Peyer's patch (tissue), 4 donors: Measurements from ENCODE around the gene SERHL2. TPM values are rescaled to one million over a fixed set of nuclear protein-coding genes. Genes with fewer than 3 reads are reported as not detected.
"Not testable (repeated sequence)": the region's sequence is repeated elsewhere in the genome, so short reads cannot be mapped to it uniquely, and the experiment has no call there.

Source experiments
- DNase-seq, 3 donors: peaks; one replicate each; pipeline ENCODE4 v3.0.0-alpha.2; 2017 to 2019
- H3K27ac ChIP-seq, 4 donors: fragments of 200-600 bp; sonication (generic); one replicate each; pipeline ENCODE4 v1.5.1; 2016 to 2019
- H3K27me3 ChIP-seq, 2 donors: fragments of 200-600 bp; sonication (generic); one replicate each; pipeline ENCODE4 v1.5.1; 2019
- H3K36me3 ChIP-seq, 3 donors: fragments of 200-600 bp; sonication (generic); one replicate each; pipeline ENCODE4 v1.5.1; 2016 to 2019
- H3K4me1 ChIP-seq, 4 donors: fragments of 200-600 bp; sonication (generic); one replicate each; pipeline ENCODE4 v1.5.1; 2016 to 2019
- H3K4me3 ChIP-seq, 4 donors: fragments of 200-600 bp; sonication (generic); 1 replicate in 3 of 4; 2 replicates in 1 of 4; pipeline ENCODE4 v1.5.1; 2016 to 2019; ENCODE audit warnings: mild to moderate bottlenecking in 1 of 4
- H3K9me3 ChIP-seq, 4 donors: fragments of 200-600 bp; sonication (generic); one replicate each; pipeline ENCODE4 v1.5.1; 2016 to 2019; ENCODE audit warnings: mild to moderate bottlenecking in 1 of 4
- POLR2A ChIP-seq, 2 donors: fragments of 450-650 bp; IDR thresholded peaks; one replicate each; pipeline ENCODE4 v1.5.1; 2017; ENCODE audit warnings: antibody characterized with exemption in 2 of 2, mild to moderate bottlenecking in 2 of 2, moderate library complexity in 2 of 2
- total RNA-seq, 4 donors: library from RNA; depleted of rRNA; stranded (reverse); fragments of >200 nt; gene quantifications; one replicate each; pipeline ENCODE4 v1.1.0, GENCODE V29; 2016
- TF ChIP-seq, protein P1 (sequence below), 6 experiments: fragments of 450-650 bp in 4 of 6; fragments of 200-600 bp in 2 of 6; sonication (generic) in 1 of 6; IDR thresholded peaks; one replicate each; pipeline ENCODE4 v1.5.1; 2017 to 2019; ENCODE audit warnings: antibody characterized with exemption in 6 of 6, mild to moderate bottlenecking in 3 of 6, moderate library complexity in 1 of 6

The SERHL2 gene
- total RNA-seq, 4 donors from 2014 or later: 1.7 to 11.6 (median 3.2) TPM; not detected in 1

DNA sequence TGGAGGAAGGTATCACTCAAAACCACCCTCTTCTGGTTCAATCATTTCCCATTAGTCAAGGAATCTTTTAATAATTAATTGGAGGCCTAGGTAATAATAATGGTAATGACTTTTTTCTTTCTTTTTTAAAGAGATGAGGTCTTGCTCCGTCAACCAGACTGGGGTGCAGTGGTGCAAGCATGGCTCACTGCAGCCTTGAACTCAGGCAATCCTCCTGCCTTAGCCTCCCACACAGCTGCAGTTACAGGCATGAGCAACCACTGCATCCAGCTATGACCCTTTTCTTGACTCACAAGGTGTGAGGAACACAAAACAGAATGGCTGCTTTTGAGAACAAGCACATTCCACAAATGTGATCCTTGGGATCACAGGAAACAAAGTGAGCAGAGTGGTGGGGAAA is 57.3 kb downstream of the SERHL2 start:
- H3K4me1 ChIP-seq: peaks cover 4 to 49% (median 13%) of the 10 kb centered on the region in 4 donors

DNA sequence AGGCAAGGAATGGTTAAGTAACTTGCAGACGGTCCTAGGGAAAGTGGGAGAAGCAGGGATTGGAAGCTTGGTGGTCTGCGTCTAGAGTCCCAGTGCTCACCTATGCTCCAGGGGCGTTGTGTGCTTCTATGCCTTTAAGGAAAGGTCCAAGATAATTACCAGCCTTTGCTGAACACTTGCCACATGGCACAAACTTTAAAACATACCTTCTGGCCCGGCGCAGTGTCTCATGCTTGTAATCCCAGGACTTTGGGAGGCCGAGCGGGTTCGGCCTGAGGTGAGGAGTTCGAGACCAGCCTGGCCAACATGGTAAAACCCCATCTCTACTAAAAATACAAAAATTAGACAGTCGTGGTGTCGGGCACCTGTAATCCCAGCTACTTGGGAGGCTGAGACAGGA is 58.6 kb downstream of the SERHL2 start:
- H3K9me3 ChIP-seq: no peaks in the 10 kb centered on the region
- no peak for TF ChIP-seq POLR2A (IDR thresholded peaks at IDR 0.05)
- TF ChIP-seq, protein P1, sequence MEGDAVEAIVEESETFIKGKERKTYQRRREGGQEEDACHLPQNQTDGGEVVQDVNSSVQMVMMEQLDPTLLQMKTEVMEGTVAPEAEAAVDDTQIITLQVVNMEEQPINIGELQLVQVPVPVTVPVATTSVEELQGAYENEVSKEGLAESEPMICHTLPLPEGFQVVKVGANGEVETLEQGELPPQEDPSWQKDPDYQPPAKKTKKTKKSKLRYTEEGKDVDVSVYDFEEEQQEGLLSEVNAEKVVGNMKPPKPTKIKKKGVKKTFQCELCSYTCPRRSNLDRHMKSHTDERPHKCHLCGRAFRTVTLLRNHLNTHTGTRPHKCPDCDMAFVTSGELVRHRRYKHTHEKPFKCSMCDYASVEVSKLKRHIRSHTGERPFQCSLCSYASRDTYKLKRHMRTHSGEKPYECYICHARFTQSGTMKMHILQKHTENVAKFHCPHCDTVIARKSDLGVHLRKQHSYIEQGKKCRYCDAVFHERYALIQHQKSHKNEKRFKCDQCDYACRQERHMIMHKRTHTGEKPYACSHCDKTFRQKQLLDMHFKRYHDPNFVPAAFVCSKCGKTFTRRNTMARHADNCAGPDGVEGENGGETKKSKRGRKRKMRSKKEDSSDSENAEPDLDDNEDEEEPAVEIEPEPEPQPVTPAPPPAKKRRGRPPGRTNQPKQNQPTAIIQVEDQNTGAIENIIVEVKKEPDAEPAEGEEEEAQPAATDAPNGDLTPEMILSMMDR (IDR thresholded peaks at IDR 0.05): no peak
- H3K27ac ChIP-seq: no peak overlapping the region
- peaks cover 4 to 60% (median 13%) of the 10 kb centered on the region in 4 donors for H3K4me1 ChIP-seq
- peaks cover 0 to 3% (median 0%) of the 10 kb centered on the region in 3 donors for H3K36me3 ChIP-seq
- H3K27me3 ChIP-seq: no peaks in the 10 kb centered on the region
- H3K4me3 ChIP-seq: no peak overlapping the region
- DNase-seq: no peak

More for the DNA sequence above, 57.3 kb downstream of the SERHL2 start:
- no peak for DNase-seq
- no peaks in the 10 kb centered on the region for H3K9me3 ChIP-seq
- TF ChIP-seq POLR2A (IDR thresholded peaks at IDR 0.05): no peak
- TF ChIP-seq, protein P1 (IDR thresholded peaks at IDR 0.05): no peak
- H3K27ac ChIP-seq: no peak overlapping the region
- H3K27me3 ChIP-seq: no peaks in the 10 kb centered on the region
- H3K4me3 ChIP-seq: no peak overlapping the region
- peaks cover 0 to 11% (median 0%) of the 10 kb centered on the region in 3 donors for H3K36me3 ChIP-seq

DNA sequence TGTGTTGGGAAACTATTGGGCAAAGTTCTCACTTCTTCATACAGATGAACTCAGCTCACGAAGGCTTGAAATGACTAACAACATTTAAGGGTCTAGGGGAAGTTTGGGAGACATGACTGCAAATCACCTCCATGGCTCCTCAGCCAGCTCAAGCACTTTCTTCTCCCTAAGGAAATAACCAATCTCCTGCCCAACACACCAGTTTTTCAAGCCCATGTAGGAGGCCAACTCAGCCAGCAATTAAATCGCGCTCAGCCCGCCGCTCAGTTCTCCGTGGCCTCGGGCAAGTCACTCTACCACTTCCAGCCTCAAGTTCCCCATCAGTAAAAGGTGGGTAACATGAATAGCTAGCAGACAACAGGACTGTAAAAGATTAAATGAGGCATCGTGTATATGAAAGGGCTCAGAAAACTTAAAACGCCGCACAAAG is 60.1 kb downstream of the SERHL2 start:
- no peak for DNase-seq
- H3K36me3 ChIP-seq: peaks cover 0 to 2% (median 0%) of the 10 kb centered on the region in 3 donors
- H3K27ac ChIP-seq: peak overlapping the region; percentile 93 to 98 (median 97)
- H3K4me3 ChIP-seq: peak overlapping the region; percentile 73 to 89 (median 82)
- no peak for TF ChIP-seq POLR2A (IDR thresholded peaks at IDR 0.05)
- TF ChIP-seq, protein P1 (IDR thresholded peaks at IDR 0.05): no peak
- H3K27me3 ChIP-seq: no peaks in the 10 kb centered on the region
- peaks cover 4 to 56% (median 13%) of the 10 kb centered on the region in 4 donors for H3K4me1 ChIP-seq
- no peaks in the 10 kb centered on the region for H3K9me3 ChIP-seq

DNA sequence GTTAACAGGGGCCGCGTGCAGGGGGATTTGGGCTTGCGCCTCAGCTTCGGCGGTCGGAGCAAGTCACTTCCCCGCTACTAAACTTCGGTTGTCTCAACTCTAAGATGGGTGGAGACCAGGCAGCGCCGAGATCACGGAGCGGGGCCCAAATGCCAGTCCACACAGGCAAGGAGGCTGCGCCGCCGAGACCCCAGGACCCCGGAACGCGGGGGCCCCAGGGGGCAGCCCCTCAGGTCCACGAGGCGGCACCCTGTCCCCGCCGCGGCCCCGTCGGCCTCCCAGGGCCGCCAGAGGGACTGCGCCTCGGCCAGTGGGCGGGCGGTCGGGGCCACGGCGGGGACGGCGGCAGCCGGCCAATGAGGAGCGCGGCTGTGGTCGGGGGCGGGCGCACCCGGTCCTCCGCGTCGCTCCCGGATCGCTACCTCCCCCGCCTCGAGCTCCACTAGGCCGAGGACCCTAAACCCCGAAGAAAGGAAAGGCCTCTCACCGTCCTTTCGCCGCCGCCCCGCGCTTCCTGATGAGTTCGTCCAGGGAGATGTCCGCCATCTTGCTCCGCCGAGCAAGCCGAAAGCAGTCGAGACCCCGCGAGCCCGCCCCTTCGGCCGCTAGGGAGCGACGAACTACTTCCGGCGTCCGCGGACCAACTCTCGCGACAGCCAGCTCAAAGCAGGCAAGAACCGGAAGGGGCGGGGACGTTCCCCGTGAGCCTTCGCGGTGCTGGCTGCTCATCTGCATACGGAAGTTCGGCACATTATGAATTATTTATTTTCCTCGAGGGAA is 60.7 kb downstream of the SERHL2 start, which contains the start of gene POLDIP3:
Gene POLDIP3, minus strand, starts transcription at position 572 of the 780 bp plus-strand sequence. Its CDS starts 26 bp downstream, at position 546.
- Histone ChIP-seq H3K4me1 (peaks cover 4 to 50% (median 13%) of the 10 kb centered on the region in 4 donors), H3K27ac (peak within 1 kb of the TSS; percentile 93 to 98 (median 97)), H3K4me3 (peak within 1 kb of the TSS; percentile 73 to 89 (median 82)), H3K9me3 (no peaks in the 10 kb centered on the region), H3K27me3 (no peaks in the 10 kb centered on the region), H3K36me3 (peaks cover 0 to 8% (median 0%) of the 10 kb centered on the region in 3 donors)
- peak; percentile 99 to 100 (median 99) for DNase-seq
- TF ChIP-seq POLR2A (IDR thresholded peaks at IDR 0.05): peak; percentile 22 to 47
- TF ChIP-seq, protein P1 (IDR thresholded peaks at IDR 0.05): peak in 4 of 6 experiments; percentile 28 to 50 (median 36)

DNA sequence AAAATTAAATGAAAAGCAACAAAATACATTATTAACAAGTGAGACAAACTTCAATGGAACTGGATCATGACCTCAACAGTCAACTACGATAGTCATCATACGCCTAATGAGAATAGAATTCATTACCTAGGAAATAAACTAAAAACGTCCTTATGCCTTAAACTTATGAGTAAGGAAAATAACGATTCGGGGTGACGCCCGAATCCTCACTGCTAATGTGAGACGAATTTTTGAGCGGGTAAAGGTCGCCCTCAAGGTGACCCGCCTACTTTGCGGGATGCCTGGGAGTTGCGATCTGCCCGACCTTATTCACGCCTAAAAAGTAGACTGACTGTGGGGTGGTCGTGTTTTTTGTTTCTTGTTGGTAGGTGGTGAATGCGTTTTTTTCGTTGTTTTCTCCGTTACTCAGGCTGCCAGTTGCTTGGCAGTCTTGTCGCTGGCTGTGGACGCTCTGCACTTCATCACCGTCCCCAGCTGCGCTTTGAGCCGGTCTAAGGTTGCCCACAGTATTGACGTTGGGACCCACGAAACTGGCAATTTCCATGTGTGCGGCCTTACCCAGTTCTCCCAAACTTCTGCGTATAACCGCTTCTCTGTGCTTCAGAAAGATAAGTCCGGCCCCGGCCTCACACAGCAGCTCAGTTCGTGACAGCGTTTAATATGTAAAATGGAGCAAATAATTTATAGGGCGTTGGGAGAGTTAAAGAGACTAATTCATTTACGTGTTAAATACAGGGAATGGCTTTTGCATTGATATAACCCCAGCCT is 61.5 kb downstream of the SERHL2 start:
- H3K9me3 ChIP-seq: no peaks in the 10 kb centered on the region
- H3K4me1 ChIP-seq: peaks cover 4 to 42% (median 13%) of the 10 kb centered on the region in 4 donors
- peak overlapping the region; percentile 73 to 89 (median 82) for H3K4me3 ChIP-seq
- peaks cover 0 to 14% (median 0%) of the 10 kb centered on the region in 3 donors for H3K36me3 ChIP-seq
- TF ChIP-seq POLR2A (IDR thresholded peaks at IDR 0.05): peak; percentile 90 to 99
- TF ChIP-seq, protein P1 (IDR thresholded peaks at IDR 0.05): peak in 2 of 6 experiments; percentile 13 to 18
- H3K27ac ChIP-seq: peak overlapping the region; percentile 93 to 98 (median 97)
- H3K27me3 ChIP-seq: no peaks in the 10 kb centered on the region
- DNase-seq: peak; percentile 80 to 95 (median 89)

DNA sequence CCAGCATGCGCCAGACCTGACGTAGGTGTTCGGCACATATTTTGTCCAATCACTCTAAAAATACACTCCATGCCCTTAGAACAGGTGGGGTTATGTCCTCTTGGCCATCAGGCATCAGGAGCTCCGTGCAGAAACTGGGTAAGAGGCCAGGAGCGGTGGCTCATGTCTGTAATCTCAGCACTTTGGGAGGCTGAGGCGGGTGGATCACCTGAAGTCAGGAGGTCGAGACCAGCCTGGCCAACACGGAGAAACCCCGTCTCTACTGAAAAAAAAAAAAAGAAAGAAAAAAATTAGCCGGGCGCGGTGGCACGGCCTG is 62.1 kb downstream of the SERHL2 start:
- Histone ChIP-seq H3K4me3 (peak overlapping the region; percentile 37 to 89 (median 82)), H3K27ac (peak overlapping the region; percentile 93 to 98 (median 97)), H3K4me1 (peaks cover 4 to 42% (median 13%) of the 10 kb centered on the region in 4 donors), H3K36me3 (peaks cover 0 to 14% (median 0%) of the 10 kb centered on the region in 3 donors)
- H3K9me3 ChIP-seq, H3K27me3 ChIP-seq: not testable (repeated sequence)
- peak in 1 of 3 donors; percentile 61 for DNase-seq
